ENCODE measurements around the gene ERICH6B. TPM values are rescaled to one million over a fixed set of nuclear protein-coding genes. Genes with fewer than 3 reads are reported as not detected.
"Not testable (repeated sequence)": the region's sequence is repeated elsewhere in the genome, so short reads cannot be mapped to it uniquely, and the experiment has no call there.

Gene ERICH6B
- polyA plus RNA-seq, 1 experiment, result not detected

DNA sequence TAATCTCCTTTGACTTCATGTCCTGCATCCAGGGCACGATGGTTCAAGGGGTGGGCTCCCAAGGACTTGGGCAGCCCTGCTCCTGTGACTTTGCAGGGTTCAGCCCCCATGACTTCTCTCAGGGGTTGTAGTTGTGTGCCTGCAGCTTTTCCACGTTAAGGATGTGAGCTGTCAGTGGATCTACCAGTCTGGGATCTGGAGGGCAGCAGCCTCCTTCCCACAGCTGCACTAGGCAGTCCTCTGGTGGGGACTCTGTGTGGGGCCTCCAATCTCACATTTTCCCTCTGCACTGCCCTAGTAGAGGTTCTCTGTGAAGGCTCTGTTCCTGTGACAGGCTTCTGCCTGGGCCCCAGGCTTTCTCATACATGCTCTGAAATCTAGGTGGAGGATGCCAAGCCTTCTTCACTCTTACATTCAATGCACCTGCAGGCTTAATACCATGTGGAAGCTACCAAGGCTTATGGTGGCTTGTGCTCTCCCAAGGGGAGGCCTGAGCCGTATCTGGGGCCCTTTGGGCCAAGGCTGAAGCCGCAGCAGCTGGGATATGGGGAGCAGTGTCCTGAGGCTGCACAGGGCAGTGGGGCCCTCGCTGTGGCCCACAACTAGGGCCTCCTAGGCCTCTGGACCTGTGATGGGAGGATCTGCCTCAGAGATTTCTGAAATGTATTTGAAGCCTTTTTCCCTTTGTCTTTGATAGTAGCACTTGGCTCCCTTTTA lies 39.3 kb upstream of the ERICH6B start:
- ChIA-PET CTCF (no interaction called here), POLR2A (no interaction called here)
- DNase-seq (ENCODE audit: low read depth, low spot score), result no peak
- TF ChIP-seq, protein P1, sequence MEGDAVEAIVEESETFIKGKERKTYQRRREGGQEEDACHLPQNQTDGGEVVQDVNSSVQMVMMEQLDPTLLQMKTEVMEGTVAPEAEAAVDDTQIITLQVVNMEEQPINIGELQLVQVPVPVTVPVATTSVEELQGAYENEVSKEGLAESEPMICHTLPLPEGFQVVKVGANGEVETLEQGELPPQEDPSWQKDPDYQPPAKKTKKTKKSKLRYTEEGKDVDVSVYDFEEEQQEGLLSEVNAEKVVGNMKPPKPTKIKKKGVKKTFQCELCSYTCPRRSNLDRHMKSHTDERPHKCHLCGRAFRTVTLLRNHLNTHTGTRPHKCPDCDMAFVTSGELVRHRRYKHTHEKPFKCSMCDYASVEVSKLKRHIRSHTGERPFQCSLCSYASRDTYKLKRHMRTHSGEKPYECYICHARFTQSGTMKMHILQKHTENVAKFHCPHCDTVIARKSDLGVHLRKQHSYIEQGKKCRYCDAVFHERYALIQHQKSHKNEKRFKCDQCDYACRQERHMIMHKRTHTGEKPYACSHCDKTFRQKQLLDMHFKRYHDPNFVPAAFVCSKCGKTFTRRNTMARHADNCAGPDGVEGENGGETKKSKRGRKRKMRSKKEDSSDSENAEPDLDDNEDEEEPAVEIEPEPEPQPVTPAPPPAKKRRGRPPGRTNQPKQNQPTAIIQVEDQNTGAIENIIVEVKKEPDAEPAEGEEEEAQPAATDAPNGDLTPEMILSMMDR (IDR thresholded peaks at IDR 0.05; ENCODE audit: low read depth, low read length), result no peak
- H3K27me3 ChIP-seq (ENCODE audit: control insufficient read depth, insufficient read depth, low read length), result peaks cover 2% of the 10 kb centered on the region
- no peak overlapping the region for H3K4me3 ChIP-seq (ENCODE audit: low read depth, low read length)
- no peak overlapping the region for H3K27ac ChIP-seq (ENCODE audit: low read depth, low read length)
- no peaks in the 10 kb centered on the region; the same call in 1 of the 2 replicates for H3K9me3 ChIP-seq (ENCODE audit: control insufficient read depth, insufficient read depth, low read length)

DNA sequence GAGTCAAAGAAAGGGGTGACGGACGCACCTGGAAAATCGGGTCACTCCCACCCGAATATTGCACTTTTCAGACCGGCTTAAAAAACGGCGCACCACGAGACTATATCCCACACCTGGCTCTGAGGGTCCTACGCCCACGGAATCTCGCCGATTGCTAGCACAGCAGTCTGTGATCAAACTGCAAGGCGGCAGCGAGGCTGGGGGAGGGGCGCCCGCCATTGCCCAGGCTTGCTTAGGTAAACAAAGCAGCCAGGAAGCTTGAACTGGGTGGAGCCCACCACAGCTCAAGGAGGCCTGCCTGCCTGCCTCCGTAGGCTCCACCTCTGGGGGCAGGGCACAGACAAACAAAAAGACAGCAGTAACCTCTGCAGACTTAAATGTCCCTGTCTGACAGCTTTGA lies 29.7 kb upstream of the ERICH6B start:
- CTCF ChIA-PET; POLR2A ChIA-PET; H3K9me3 ChIP-seq (ENCODE audit: control insufficient read depth, insufficient read depth, low read length); H3K27ac ChIP-seq (ENCODE audit: low read depth, low read length); DNase-seq (ENCODE audit: low read depth, low spot score); H3K4me3 ChIP-seq (ENCODE audit: low read depth, low read length); H3K27me3 ChIP-seq (ENCODE audit: control insufficient read depth, insufficient read depth, low read length): not testable (repeated sequence)

DNA sequence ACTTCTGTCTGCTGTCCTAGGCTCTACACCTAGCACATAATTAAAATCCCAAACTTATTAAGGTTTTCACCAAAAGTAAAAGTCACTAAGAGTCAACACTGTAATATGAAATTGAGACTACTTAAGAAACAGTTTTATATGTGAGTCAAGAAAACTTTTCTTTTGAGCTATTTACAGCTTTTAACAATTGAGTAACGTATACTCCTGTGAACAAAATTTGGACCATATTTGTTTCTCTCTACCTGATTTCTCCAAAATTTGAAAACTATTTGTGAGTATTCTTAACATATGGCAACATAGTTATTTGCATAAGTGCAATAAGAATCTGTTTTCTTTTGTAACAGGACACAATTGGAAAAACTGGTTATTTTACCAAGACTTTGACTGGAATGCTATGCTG lies 26.6 kb upstream of the ERICH6B start:
- H3K27me3 ChIP-seq (ENCODE audit: control insufficient read depth, insufficient read depth, low read length); H3K9me3 ChIP-seq (ENCODE audit: control insufficient read depth, insufficient read depth, low read length); DNase-seq (ENCODE audit: low read depth, low spot score); CTCF ChIA-PET; H3K4me3 ChIP-seq (ENCODE audit: low read depth, low read length); H3K27ac ChIP-seq (ENCODE audit: low read depth, low read length); POLR2A ChIA-PET: not testable (repeated sequence)

DNA sequence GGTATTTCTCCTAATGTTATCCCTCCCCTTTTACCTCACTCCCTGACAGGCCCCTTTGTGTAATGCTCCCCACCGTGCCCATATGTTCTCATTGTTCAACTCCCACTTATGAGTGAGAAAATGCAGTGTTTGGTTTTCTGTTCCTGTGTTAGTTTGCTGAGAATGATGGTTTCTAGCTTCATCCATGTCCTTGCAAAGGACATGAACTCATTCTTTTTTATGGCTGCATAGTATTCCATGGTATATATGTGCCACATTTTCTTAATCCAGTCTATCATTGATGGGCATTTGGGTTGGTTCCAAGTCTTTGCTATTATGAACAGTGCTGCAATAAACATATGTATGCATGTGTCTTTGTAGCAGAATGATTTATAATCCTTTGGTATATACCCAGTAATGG lies 19.8 kb upstream of the ERICH6B start:
- CTCF ChIA-PET; H3K4me3 ChIP-seq (ENCODE audit: low read depth, low read length); DNase-seq (ENCODE audit: low read depth, low spot score); H3K27me3 ChIP-seq (ENCODE audit: control insufficient read depth, insufficient read depth, low read length); POLR2A ChIA-PET; H3K27ac ChIP-seq (ENCODE audit: low read depth, low read length); H3K9me3 ChIP-seq (ENCODE audit: control insufficient read depth, insufficient read depth, low read length): not testable (repeated sequence)

DNA sequence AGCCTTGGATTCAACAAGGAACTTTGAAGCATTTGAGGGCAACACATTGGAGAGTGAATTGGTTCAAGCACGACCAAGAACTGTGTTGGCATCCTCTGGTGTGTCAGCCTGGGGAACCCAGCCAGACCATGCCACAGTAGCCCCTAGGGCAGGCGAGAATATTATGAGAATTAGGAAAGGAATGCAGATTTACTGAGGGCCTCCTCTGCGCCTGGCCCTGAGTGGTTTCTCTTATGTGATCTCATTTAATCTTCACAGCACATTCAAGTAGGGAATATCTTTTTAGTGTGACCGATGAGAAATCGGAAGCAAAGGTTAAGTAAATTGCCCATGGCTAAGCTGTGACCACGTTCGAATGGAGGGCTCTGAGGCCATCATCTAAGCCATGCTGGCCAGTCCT lies 15.3 kb upstream of the ERICH6B start:
- Histone ChIP-seq H3K4me3 (ENCODE audit: low read depth, low read length) (no peak overlapping the region), H3K27ac (ENCODE audit: low read depth, low read length) (no peak overlapping the region), H3K27me3 (ENCODE audit: control insufficient read depth, insufficient read depth, low read length) (peaks cover 3% of the 10 kb centered on the region), H3K9me3 (ENCODE audit: control insufficient read depth, insufficient read depth, low read length) (no peaks in the 10 kb centered on the region)
- TF ChIP-seq, protein P1 (IDR thresholded peaks at IDR 0.05; ENCODE audit: low read depth, low read length), result no peak
- POLR2A ChIA-PET, result no interaction called here
- CTCF ChIA-PET, result no interaction called here
- no peak for DNase-seq (ENCODE audit: low read depth, low spot score)

DNA sequence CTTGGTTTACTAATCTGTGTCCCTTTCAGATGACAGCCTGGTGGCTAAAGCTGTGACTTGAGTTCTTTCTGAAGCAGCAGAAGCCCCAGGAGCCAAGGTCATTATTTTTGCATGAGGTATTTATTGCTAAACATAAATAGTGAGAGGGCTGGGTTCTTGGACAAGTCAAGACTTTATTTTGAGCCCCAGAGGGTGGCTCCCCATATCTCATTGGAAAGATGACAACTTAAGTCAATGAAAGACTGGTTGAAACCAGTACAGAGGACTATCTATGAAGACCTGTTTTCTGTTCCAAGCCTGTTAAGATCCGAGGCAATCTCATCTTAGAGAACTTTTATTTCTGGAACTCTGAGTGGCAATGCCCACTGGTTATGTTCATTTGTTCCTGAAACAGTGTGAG lies 14.4 kb upstream of the ERICH6B start:
- TF ChIP-seq, protein P1 (IDR thresholded peaks at IDR 0.05; ENCODE audit: low read depth, low read length), result no peak
- H3K9me3 ChIP-seq (ENCODE audit: control insufficient read depth, insufficient read depth, low read length), result no peaks in the 10 kb centered on the region
- peaks cover 7% of the 10 kb centered on the region for H3K27me3 ChIP-seq (ENCODE audit: control insufficient read depth, insufficient read depth, low read length)
- no peak overlapping the region for H3K27ac ChIP-seq (ENCODE audit: low read depth, low read length)
- no peak overlapping the region for H3K4me3 ChIP-seq (ENCODE audit: low read depth, low read length)
- CTCF ChIA-PET, result no interaction called here
- no peak for DNase-seq (ENCODE audit: low read depth, low spot score)
- POLR2A ChIA-PET, result no interaction called here
